ENCODE results near the gene MICU1.
"Not testable (repeated sequence)": the region's sequence is repeated elsewhere in the genome, so short reads cannot be mapped to it uniquely, and the experiment has no call there.

MICU1 gene

DNA sequence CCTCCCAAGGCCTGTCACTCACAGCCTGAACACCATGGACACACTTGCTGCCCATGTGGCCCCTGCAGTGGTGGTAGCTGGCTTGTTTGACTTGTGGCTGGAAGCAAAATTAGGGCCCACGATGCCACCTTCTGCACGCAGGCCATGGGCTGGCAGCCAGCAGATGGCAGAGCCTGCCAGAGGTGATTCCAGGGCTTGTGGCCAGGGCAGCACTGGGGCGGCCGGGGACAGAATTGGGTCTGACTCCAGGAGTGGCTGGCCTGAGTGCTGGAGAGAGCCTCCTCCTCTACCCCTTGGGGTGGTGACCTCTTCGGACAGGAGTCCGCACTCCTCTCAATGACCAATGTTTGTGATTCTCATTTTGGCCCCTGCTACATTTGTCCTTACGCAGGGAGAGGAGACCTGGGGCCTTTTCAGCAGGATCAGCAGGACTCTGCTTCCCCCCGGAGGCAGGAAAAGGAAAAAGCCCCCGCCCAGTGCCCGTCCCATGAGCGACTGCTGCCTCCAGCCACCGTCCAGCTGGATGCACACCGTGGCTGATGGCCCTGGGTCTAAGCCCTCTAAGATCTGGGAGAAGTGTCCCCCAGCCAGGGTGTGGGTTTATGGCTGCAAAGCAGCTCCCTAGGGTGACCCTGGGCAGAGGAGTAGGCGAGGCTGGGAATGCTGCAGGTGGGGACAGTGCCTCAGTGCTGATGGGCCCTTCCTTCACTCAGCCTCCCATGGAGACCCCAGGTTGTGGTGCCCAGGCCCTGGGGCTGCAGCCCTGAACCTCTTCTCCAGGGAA, 297.6 kb downstream of the MICU1 start:
- POLR2A ChIA-PET = interaction anchor here (1.0 to 1.2 kb wide), 2 partner anchors 50 to 54 kb away, joined by 4 to 7 read pairs; partner anchors contain the start of gene DDIT4
- DNase-seq (ENCODE audit: low read depth, low spot score) = no peak

DNA sequence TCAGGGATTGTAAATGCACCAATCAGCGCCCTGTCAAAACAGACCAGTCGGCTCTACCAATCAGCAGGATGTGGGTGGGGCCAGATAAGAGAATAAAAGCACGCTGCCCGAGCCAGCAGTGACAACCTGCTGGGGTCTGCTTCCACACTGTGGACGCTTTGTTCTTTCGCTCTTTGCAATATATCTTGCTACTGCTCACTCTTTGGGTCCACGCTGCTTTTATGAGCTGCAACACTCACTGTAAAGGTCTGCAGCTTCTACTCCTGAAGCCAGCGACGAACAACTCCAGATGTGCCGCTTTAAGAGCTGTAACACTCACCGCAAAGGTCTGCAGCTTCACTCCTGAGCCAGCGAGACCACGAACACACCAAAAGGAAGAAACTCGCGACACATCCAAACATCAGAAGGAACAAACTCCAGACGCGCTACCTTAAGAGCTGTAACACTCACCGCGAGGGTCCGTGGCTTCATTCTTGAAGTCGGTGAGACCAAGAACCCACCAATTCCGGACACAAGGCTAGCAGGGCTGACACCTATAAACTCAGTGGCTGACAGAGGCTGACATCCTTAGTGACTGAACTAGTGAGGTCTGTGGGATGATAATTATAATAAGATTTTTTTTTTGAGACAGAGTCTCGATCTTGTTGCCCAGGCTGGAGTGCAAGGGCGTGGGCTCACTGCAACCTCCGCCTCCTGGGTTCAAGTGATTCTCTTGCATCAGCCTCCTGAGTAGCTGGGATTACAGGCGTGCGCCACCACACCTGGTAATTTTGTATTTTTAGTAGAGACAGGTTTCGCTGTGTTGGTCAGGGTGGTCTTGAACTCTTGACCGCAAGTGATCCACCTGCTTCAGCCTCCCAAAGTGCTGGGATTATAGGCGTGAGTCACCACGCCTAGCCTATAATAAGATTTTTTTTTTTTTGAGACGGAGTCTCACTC, 298.9 kb downstream of the MICU1 start:
- POLR2A ChIA-PET = interaction anchor here (1.9 kb wide), 1 partner anchor 54 kb away, joined by 7 read pairs; the partner anchor contains the start of gene DDIT4
- not testable (repeated sequence) for DNase-seq (ENCODE audit: low read depth, low spot score); H3K4me3 ChIP-seq (ENCODE audit: low read depth, low read length)
- CTCF ChIA-PET = interaction anchor here (0.8 to 4.9 kb wide), 13 partner anchors 11 to 430 kb away, joined by 3 to 34 read pairs (median 7); partner anchors contain the start of genes ANAPC16, ASCC1 and DDIT4

More for the DNA sequence above, 297.6 kb downstream of the MICU1 start:
- TF ChIP-seq, protein P1, sequence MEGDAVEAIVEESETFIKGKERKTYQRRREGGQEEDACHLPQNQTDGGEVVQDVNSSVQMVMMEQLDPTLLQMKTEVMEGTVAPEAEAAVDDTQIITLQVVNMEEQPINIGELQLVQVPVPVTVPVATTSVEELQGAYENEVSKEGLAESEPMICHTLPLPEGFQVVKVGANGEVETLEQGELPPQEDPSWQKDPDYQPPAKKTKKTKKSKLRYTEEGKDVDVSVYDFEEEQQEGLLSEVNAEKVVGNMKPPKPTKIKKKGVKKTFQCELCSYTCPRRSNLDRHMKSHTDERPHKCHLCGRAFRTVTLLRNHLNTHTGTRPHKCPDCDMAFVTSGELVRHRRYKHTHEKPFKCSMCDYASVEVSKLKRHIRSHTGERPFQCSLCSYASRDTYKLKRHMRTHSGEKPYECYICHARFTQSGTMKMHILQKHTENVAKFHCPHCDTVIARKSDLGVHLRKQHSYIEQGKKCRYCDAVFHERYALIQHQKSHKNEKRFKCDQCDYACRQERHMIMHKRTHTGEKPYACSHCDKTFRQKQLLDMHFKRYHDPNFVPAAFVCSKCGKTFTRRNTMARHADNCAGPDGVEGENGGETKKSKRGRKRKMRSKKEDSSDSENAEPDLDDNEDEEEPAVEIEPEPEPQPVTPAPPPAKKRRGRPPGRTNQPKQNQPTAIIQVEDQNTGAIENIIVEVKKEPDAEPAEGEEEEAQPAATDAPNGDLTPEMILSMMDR (IDR thresholded peaks at IDR 0.05; ENCODE audit: insufficient read depth, low read length, missing control alignments) = peak; percentile 70
- CTCF ChIA-PET = interaction anchor here (0.6 to 4.9 kb wide), 16 partner anchors 8 to 437 kb away, joined by 3 to 34 read pairs (median 6); partner anchors contain the start of gene DDIT4
- no peak overlapping the region for H3K4me3 ChIP-seq (ENCODE audit: low read depth, low read length)

DNA sequence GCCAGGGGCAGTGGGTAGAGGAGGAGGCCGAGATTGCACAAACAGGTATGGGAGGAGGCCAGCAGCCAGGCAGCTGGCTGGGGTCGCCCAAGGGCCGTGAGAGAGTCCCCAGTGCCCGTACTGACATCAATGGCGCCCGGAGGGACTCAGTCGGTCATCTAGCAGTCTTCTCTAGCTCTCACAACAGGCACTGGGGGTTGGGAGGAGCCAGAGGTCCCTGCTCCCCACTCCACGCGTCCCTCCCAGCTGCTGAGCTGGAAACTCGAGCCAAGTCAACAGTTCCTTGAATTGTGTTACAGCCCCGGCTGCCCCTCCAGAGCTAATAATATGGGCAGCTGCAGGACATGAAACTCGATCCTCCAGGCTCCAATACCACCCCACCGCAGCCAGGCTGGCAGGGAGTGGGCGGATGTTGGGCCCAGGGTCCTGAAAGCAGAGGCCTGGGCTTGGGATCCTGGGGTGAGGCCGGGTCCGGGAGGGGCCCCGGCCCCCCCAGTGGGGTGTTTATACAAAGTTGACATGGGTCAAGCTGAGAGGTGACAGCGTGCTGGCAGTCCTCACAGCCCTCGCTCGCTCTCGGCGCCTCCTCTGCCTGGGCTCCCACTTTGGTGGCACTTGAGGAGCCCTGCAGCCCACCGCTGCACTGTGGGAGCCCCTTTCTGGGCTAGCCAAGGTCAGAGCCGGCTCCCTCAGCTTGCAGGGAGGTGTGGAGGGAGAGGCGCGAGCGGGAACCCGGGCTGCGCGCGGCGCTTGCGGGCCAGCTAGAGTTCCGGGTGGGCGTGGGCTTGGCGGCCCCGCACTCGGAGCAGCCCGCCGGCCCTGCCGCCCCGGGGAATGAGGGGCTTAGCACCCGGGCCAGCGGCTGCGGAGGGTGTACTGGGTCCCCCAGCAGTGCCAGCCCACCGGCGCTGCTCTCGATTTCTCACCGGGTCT, 300.4 kb downstream of the MICU1 start:
- ChIA-PET CTCF (interaction anchor here (1.2 to 4.7 kb wide), 3 partner anchors 18 to 199 kb away, joined by 3 to 25 read pairs (median 6); partner anchors contain the start of gene DDIT4), POLR2A (interaction anchor here (0.8 to 1.9 kb wide), 3 partner anchors 48 to 52 kb away, joined by 3 to 7 read pairs (median 3); partner anchors contain the start of gene DDIT4)
- not testable (repeated sequence) for DNase-seq (ENCODE audit: low read depth, low spot score); H3K4me3 ChIP-seq (ENCODE audit: low read depth, low read length)

DNA sequence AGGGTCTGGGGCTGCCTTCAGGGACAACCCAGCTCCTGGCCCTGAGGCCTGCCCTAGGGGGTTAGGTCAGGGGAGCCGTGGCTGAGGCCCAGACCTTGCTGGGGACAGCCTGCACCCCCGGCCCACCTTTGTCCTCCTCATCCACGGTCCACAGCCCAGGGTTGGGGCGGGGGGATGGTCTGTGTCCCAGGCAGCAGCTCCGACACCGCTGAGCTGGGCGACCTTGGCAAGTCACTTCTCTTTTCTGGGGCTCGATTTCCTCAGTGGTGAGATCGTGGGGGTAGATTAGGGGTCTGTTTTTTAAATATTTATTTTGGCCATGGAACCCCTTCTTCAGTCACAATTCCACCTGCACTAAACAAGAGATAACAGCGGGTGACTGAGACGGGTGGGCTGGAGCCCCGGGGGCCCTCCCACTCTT, 302.1 kb downstream of the MICU1 start:
- H3K4me3 ChIP-seq (ENCODE audit: low read depth, low read length) = no peak overlapping the region
- CTCF ChIA-PET = interaction anchor here (1.4 to 1.7 kb wide), 3 partner anchors 14 to 49 kb away, joined by 3 to 4 read pairs (median 4); no protein-coding TSS in a partner anchor
- no peak for DNase-seq (ENCODE audit: low read depth, low spot score)
- TF ChIP-seq, protein P1 (IDR thresholded peaks at IDR 0.05; ENCODE audit: insufficient read depth, low read length, missing control alignments) = no peak
- POLR2A ChIA-PET = no interaction called here

DNA sequence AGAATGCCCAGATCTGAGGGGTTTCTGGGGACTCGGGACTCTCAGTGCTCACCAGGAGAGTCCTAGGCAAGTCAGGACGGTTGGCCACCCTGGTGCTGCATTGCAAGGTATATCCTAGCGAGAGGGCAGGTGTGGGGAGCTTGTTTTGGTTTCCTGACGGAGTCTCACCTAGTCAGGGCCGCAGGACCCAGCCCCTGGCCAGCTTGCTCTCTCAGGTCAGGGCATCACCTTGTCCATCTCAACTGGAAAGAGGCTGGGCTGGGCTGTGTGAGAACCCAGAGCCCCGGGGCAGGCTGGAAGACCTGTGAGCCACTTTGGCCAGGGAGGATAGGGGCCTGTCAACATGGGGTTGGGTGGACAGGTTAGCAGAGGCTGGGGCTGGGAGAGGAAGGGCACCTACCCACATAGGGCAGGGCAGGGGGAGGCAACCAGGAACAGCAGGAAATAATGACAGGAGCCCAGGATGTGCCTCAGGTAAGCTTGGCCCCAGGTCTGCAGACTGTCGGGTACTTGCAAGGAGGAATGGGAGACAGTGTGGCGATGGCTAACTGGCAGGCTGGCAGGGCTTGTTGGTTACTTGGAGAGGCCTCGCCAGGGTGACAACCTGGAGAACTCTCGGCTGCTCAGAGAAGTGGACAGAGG, 302.6 kb downstream of the MICU1 start:
- CTCF ChIA-PET = interaction anchor here (1.2 to 1.7 kb wide), 5 partner anchors 9 to 75 kb away, joined by 3 to 4 read pairs (median 4); no protein-coding TSS in a partner anchor
- DNase-seq (ENCODE audit: low read depth, low spot score) = no peak
- no peak overlapping the region for H3K4me3 ChIP-seq (ENCODE audit: low read depth, low read length)
- POLR2A ChIA-PET = no interaction called here
- TF ChIP-seq, protein P1 (IDR thresholded peaks at IDR 0.05; ENCODE audit: insufficient read depth, low read length, missing control alignments) = no peak

All from AG04449 (cell line).